K562 (cell line): ENCODE measurements around the gene RAB4B. TPM values are rescaled to one million over a fixed set of nuclear protein-coding genes. Genes with fewer than 3 reads are reported as not detected.

Experiments
- ATF3 ChIP-seq, 2 experiments: fragments of 450-650 bp in 1 of 2; sonication (generic) in 1 of 2; formaldehyde crosslinking in 1 of 2; IDR thresholded peaks in 1 of 2; conservative IDR thresholded peaks in 1 of 2; 2 replicates each; pipeline versions ENCODE4 v1.6.1 to v1.8.1; 2016 to 2023; ENCODE audit warnings: mild to moderate bottlenecking in 2 of 2, moderate library complexity in 2 of 2, inconsistent platforms in 1 of 2, missing genetic modification reagents in 1 of 2
- CBX3 ChIP-seq, 2 experiments: IDR thresholded peaks; 1 replicate in 1 of 2; 2 replicates in 1 of 2; pipeline ENCODE4 v1.6.1; 2012; ENCODE audit warnings: inconsistent platforms in 2 of 2, low read length in 2 of 2, borderline replicate concordance in 1 of 2, control low read depth in 1 of 2
- CBX8 ChIP-seq: fragments of 200-600 bp; sonication (generic); IDR thresholded peaks from 2 replicates; pipeline ENCODE4 v1.6.1; 2012; ENCODE audit warnings: borderline replicate concordance, mixed run types, low read depth, mild to moderate bottlenecking, moderate library complexity, mixed read lengths, low read length, control low read depth, inconsistent platforms; ENCODE audit not compliant: poor library complexity, severe bottlenecking; ENCODE audit errors: extremely low read depth
- FIP1L1 ChIP-seq: fragments of 200-400 bp; formaldehyde crosslinking; IDR thresholded peaks from 2 replicates; pipeline ENCODE4 v1.6.1; 2018; ENCODE audit warnings: mild to moderate bottlenecking, low read depth, low read length; ENCODE audit not compliant: poor library complexity, severe bottlenecking
- FOXJ3 ChIP-seq: sonication (generic); formaldehyde crosslinking; IDR thresholded peaks from 2 replicates; pipeline ENCODE4 v1.4.0; 2020; ENCODE audit warnings: mild to moderate bottlenecking, missing genetic modification reagents
- MAFK ChIP-seq: IDR thresholded peaks from 2 replicates; pipeline ENCODE4 v1.6.1; 2011; ENCODE audit warnings: low read length, improper control_type of control experiment
- MXI1 ChIP-seq: IDR thresholded peaks from 2 replicates; pipeline ENCODE4 v1.6.1; 2011; ENCODE audit warnings: low read depth, mild to moderate bottlenecking, improper control_type of control experiment, low read length
- NCOA6 ChIP-seq: fragments of 450-650 bp; IDR thresholded peaks from 2 replicates; pipeline ENCODE4 v1.6.1; 2017; ENCODE audit warnings: mild to moderate bottlenecking
- NCOR1 ChIP-seq: fragments of 450-650 bp; IDR thresholded peaks from 2 replicates; pipeline ENCODE4 v1.6.1; 2016; ENCODE audit warnings: mild to moderate bottlenecking, moderate library complexity
- NFATC3 ChIP-seq: fragments of 450-650 bp; IDR thresholded peaks from 2 replicates; pipeline ENCODE4 v1.6.1; 2017; ENCODE audit warnings: mild to moderate bottlenecking
- NR1H2 ChIP-seq: sonication (generic); formaldehyde crosslinking; IDR thresholded peaks from 2 replicates; pipeline ENCODE4 v1.4.0; 2020; ENCODE audit warnings: mild to moderate bottlenecking, missing genetic modification reagents
- PCBP2 ChIP-seq: fragments of 200-400 bp; formaldehyde crosslinking; IDR thresholded peaks from 2 replicates; pipeline ENCODE4 v1.6.1; 2018; ENCODE audit warnings: low read length, low read depth, mild to moderate bottlenecking, moderate library complexity; ENCODE audit not compliant: poor library complexity, severe bottlenecking
- POLR2G ChIP-seq: fragments of 200-400 bp; formaldehyde crosslinking; IDR thresholded peaks from 2 replicates; pipeline ENCODE4 v1.6.1; 2017; ENCODE audit warnings: low read depth, mild to moderate bottlenecking, antibody characterized with exemption, low read length, moderate library complexity
- PPARD ChIP-seq: fragments of 250-450 bp; sonication (Bioruptor Pico); IDR thresholded peaks from 2 replicates; pipeline ENCODE4 v1.8.0; 2022; ENCODE audit warnings: inconsistent platforms, mild to moderate bottlenecking, moderate library complexity
- SP1 ChIP-seq: sonication (generic); formaldehyde crosslinking; IDR thresholded peaks from 2 replicates; pipeline ENCODE4 v1.8.1; 2022; ENCODE audit warnings: mild to moderate bottlenecking, missing genetic modification reagents
- STAG1 ChIP-seq: sonication (generic); formaldehyde crosslinking; IDR thresholded peaks from 2 replicates; pipeline ENCODE4 v1.5.0; 2020; ENCODE audit warnings: missing genetic modification reagents, borderline replicate concordance
- TEAD1 ChIP-seq, 2 experiments: fragments of 450-650 bp in 1 of 2; sonication (generic) in 1 of 2; formaldehyde crosslinking; IDR thresholded peaks; 2 replicates each; pipeline versions ENCODE4 v1.4.0 to v1.8.0; 2020 to 2022; ENCODE audit warnings: mild to moderate bottlenecking in 2 of 2, missing genetic modification reagents in 1 of 2
- TGIF2 ChIP-seq: sonication (generic); formaldehyde crosslinking; IDR thresholded peaks from 2 replicates; pipeline ENCODE4 v1.8.1; 2022; ENCODE audit warnings: mild to moderate bottlenecking, missing genetic modification reagents, moderate library complexity
- ZNF24 ChIP-seq: fragments of 450-650 bp; IDR thresholded peaks from 2 replicates; pipeline ENCODE4 v1.6.1; 2016
- ZNF354B ChIP-seq: fragments of 250-450 bp; sonication (Bioruptor Pico); IDR thresholded peaks from 2 replicates; pipeline ENCODE4 v1.4.0; 2020
- ZNF830 ChIP-seq: fragments of 250-450 bp; sonication (Bioruptor Pico); IDR thresholded peaks from 2 replicates; pipeline ENCODE4 v1.5.0; 2021; ENCODE audit warnings: mild to moderate bottlenecking
- polyA plus RNA-seq, 8 experiments: library from polyadenylated mRNA; depleted of rRNA in 4 of 8; stranded (reverse) in 5 of 8; unstranded in 3 of 8; fragments of >200 nt; fragmentation: Nextera tagmentation in 2 of 8; fragmentation: Illumina TruSeq in 1 of 8; extraction: Ambion mirVana in 2 of 8; extraction: Trizol in 1 of 8; gene quantifications; 2 replicates each; pipeline versions ENCODE4 v1.2.1 to v1.2.3, GENCODE V29; 2011 to 2014; ENCODE audit warnings: inconsistent platforms in 1 of 8, missing spikeins in 1 of 8
- total RNA-seq, 7 experiments: library from RNA; depleted of rRNA in 6 of 7; stranded (reverse); fragments of >200 nt in 6 of 7; fragmentation: Illumina TruSeq in 2 of 7; extraction: Trizol in 2 of 7; gene quantifications; 2 replicates each; pipeline versions ENCODE4 v1.2.1 to v1.2.3, GENCODE V29; 2011 to 2021; ENCODE audit warnings: low replicate concordance in 1 of 7
- TF ChIP-seq, protein P1 (sequence below): fragments of 200-800 bp; sonication (Bioruptor generic); IDR thresholded peaks from 2 replicates; pipeline ENCODE4 v1.6.1; 2016; ENCODE audit warnings: missing genetic modification characterization, missing compliant biosample characterization
- TF ChIP-seq, protein P2 (sequence below): fragments of 250-450 bp; sonication (Bioruptor Pico); IDR thresholded peaks from 2 replicates; pipeline ENCODE4 v1.8.0; 2021; ENCODE audit warnings: moderate library complexity, mild to moderate bottlenecking, inconsistent platforms

The RAB4B gene
- total and polyA plus RNA-seq, 9 of the 15 experiments (the other 6 are each of a cell fraction or from before 2014, with no cell fraction given) = 0.28 to 20.4 (median 9.0) TPM

- TF ChIP-seq, protein P1, sequence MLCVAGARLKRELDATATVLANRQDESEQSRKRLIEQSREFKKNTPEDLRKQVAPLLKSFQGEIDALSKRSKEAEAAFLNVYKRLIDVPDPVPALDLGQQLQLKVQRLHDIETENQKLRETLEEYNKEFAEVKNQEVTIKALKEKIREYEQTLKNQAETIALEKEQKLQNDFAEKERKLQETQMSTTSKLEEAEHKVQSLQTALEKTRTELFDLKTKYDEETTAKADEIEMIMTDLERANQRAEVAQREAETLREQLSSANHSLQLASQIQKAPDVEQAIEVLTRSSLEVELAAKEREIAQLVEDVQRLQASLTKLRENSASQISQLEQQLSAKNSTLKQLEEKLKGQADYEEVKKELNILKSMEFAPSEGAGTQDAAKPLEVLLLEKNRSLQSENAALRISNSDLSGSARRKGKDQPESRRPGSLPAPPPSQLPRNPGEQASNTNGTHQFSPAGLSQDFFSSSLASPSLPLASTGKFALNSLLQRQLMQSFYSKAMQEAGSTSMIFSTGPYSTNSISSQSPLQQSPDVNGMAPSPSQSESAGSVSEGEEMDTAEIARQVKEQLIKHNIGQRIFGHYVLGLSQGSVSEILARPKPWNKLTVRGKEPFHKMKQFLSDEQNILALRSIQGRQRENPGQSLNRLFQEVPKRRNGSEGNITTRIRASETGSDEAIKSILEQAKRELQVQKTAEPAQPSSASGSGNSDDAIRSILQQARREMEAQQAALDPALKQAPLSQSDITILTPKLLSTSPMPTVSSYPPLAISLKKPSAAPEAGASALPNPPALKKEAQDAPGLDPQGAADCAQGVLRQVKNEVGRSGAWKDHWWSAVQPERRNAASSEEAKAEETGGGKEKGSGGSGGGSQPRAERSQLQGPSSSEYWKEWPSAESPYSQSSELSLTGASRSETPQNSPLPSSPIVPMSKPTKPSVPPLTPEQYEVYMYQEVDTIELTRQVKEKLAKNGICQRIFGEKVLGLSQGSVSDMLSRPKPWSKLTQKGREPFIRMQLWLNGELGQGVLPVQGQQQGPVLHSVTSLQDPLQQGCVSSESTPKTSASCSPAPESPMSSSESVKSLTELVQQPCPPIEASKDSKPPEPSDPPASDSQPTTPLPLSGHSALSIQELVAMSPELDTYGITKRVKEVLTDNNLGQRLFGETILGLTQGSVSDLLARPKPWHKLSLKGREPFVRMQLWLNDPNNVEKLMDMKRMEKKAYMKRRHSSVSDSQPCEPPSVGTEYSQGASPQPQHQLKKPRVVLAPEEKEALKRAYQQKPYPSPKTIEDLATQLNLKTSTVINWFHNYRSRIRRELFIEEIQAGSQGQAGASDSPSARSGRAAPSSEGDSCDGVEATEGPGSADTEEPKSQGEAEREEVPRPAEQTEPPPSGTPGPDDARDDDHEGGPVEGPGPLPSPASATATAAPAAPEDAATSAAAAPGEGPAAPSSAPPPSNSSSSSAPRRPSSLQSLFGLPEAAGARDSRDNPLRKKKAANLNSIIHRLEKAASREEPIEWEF = no peak
- no peak for TF ChIP-seq PCBP2
- TF ChIP-seq SP1 (CRISPR knock-in tag) = peak; percentile 71
- peak; percentile 81 for TF ChIP-seq POLR2G
- no peak for TF ChIP-seq STAG1 (CRISPR knock-in tag)
- no peak for TF ChIP-seq CBX3 (IDR thresholded peaks at IDR 0.05; ENCODE audit: borderline replicate concordance in 1 of 2, low read length in 2 of 2)
- no peak for TF ChIP-seq ZNF830 (CRISPR knock-in tag)
- no peak for TF ChIP-seq CBX8
- no peak for TF ChIP-seq ZNF354B (CRISPR knock-in tag)
- TF ChIP-seq, protein P2, sequence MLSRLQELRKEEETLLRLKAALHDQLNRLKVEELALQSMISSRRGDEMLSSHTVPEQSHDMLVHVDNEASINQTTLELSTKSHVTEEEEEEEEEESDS = no peak
- no peak for TF ChIP-seq NR1H2 (CRISPR knock-in tag)
- TF ChIP-seq FIP1L1 = no peak
- TF ChIP-seq PPARD = no peak
- no peak for TF ChIP-seq MAFK
- TF ChIP-seq NFATC3 = no peak
- TF ChIP-seq NCOA6 = no peak
- TF ChIP-seq NCOR1 = no peak
- TF ChIP-seq TEAD1 (CRISPR knock-in tag; IDR thresholded peaks at IDR 0.05) = no peak
- TF ChIP-seq TGIF2 (CRISPR knock-in tag) = no peak
- no peak for TF ChIP-seq MXI1
- TF ChIP-seq ZNF24 = peak; percentile 38; the same call in 1 of the 2 replicates
- no peak for TF ChIP-seq FOXJ3 (CRISPR knock-in tag)
- TF ChIP-seq ATF3 (IDR thresholded peaks at IDR 0.05) = 0 out of 2 replicates have a peak, but pooled peaks have one; percentile 20
- no peak for TF ChIP-seq ATF3 (CRISPR knock-in tag; conservative IDR thresholded peaks at IDR 0.05)
Measured at GRCh38 chr19:40806423-40807146, 28.5 kb downstream of the RAB4B start (continued).
